Breast epithelium (tissue), 3 donors: ENCODE data around the gene TCF23.

Experiments
- CTCF ChIP-seq, 3 donors: fragments of 450-650 bp; IDR thresholded peaks; one replicate each; pipeline ENCODE4 v1.5.1; 2016 to 2017; ENCODE audit warnings: antibody characterized with exemption in 3 of 3, mild to moderate bottlenecking in 3 of 3, moderate library complexity in 3 of 3
- POLR2A ChIP-seq: fragments of 450-650 bp; IDR thresholded peaks from one replicate; pipeline ENCODE4 v1.6.1; 2016; ENCODE audit warnings: antibody characterized with exemption, mild to moderate bottlenecking, moderate library complexity

- no peak for TF ChIP-seq CTCF (IDR thresholded peaks at IDR 0.05)
- TF ChIP-seq POLR2A = no peak
Observed at GRCh38 chr2:27171351-27171848, 22.6 kb downstream of the TCF23 start.
